ENCODE data around the gene SNX13. TPM values are rescaled to one million over a fixed set of nuclear protein-coding genes. Genes with fewer than 3 reads are reported as not detected.

SNX13 gene
- 10 to 100 TPM; 39.6 to 52.4 (median 43.8) TPM for polyA plus RNA-seq (ENCODE audit: insufficient read length in 4 of 4)

GRCh38 chr7:17940302-17940883, at the start of gene SNX13:
Gene SNX13, minus strand, starts transcription at chr7:17940494. Its CDS starts 199 bp downstream, at chr7:17940295.
- peak; percentile 80 to 88 (median 84) for DNase-seq (ENCODE audit: low read depth in 4 of 4, low spot score in 3 of 4)

- DNase-seq (ENCODE audit: low read depth in 4 of 4, low spot score in 3 of 4) = no peak
These were observed 49.3 kb upstream of the SNX13 start for GRCh38 chr7:17989546-17989945.

- DNase-seq (ENCODE audit: low read depth in 4 of 4, low spot score in 3 of 4) = no peak
These were observed 48.6 kb upstream of the SNX13 start for GRCh38 chr7:17988858-17989257.

GRCh38 chr7:17988141-17988540, 47.8 kb upstream of the SNX13 start:
- DNase-seq (ENCODE audit: low read depth in 4 of 4, low spot score in 3 of 4) = no peak

- DNase-seq (ENCODE audit: low read depth in 4 of 4, low spot score in 3 of 4) = peak in 1 of 4 donors; percentile 14
These were observed 46.6 kb upstream of the SNX13 start for GRCh38 chr7:17986851-17987250.

- no peak for DNase-seq (ENCODE audit: low read depth in 4 of 4, low spot score in 3 of 4)
These were observed 45.4 kb upstream of the SNX13 start for GRCh38 chr7:17985473-17986239.

GRCh38 chr7:17984288-17984687, 44.0 kb upstream of the SNX13 start:
- DNase-seq (ENCODE audit: low read depth in 4 of 4, low spot score in 3 of 4) = no peak

- no peak for DNase-seq (ENCODE audit: low read depth in 4 of 4, low spot score in 3 of 4)
These were observed 43.1 kb upstream of the SNX13 start for GRCh38 chr7:17983221-17984062.

GRCh38 chr7:17976952-17977351, 36.7 kb upstream of the SNX13 start:
- no peak for DNase-seq (ENCODE audit: low read depth in 4 of 4, low spot score in 3 of 4)

GRCh38 chr7:17971411-17971810, 31.1 kb upstream of the SNX13 start:
- DNase-seq (ENCODE audit: low read depth in 4 of 4, low spot score in 3 of 4) = no peak

GRCh38 chr7:17968791-17969715, 28.8 kb upstream of the SNX13 start:
- no peak for DNase-seq (ENCODE audit: low read depth in 4 of 4, low spot score in 3 of 4)

- no peak for DNase-seq (ENCODE audit: low read depth in 4 of 4, low spot score in 3 of 4)
These were observed 26.4 kb upstream of the SNX13 start for GRCh38 chr7:17966706-17967105.

- no peak for DNase-seq (ENCODE audit: low read depth in 4 of 4, low spot score in 3 of 4)
These were observed 25.3 kb upstream of the SNX13 start for GRCh38 chr7:17965603-17966002.

GRCh38 chr7:17963281-17963680, 23.0 kb upstream of the SNX13 start:
- no peak for DNase-seq (ENCODE audit: low read depth in 4 of 4, low spot score in 3 of 4)

GRCh38 chr7:17962652-17963051, 22.4 kb upstream of the SNX13 start:
- DNase-seq (ENCODE audit: low read depth in 4 of 4, low spot score in 3 of 4) = no peak

- no peak for DNase-seq (ENCODE audit: low read depth in 4 of 4, low spot score in 3 of 4)
These were observed 17.6 kb upstream of the SNX13 start for GRCh38 chr7:17957871-17958270.

GRCh38 chr7:17952387-17952786, 12.1 kb upstream of the SNX13 start:
- DNase-seq (ENCODE audit: low read depth in 4 of 4, low spot score in 3 of 4) = no peak

- DNase-seq (ENCODE audit: low read depth in 4 of 4, low spot score in 3 of 4) = no peak
These were observed 11.5 kb upstream of the SNX13 start for GRCh38 chr7:17951742-17952254.

- DNase-seq (ENCODE audit: low read depth in 4 of 4, low spot score in 3 of 4) = no peak
These were observed 8.4 kb upstream of the SNX13 start for GRCh38 chr7:17948526-17949238.

Measured in left renal pelvis (tissue), 4 donors.